Osteocyte (in vitro differentiated cells): ENCODE data around the gene TNFAIP8L3. TPM values are rescaled to one million over a fixed set of nuclear protein-coding genes. Genes with fewer than 3 reads are reported as not detected.
"Not testable (repeated sequence)": the region's sequence is repeated elsewhere in the genome, so short reads cannot be mapped to it uniquely, and the experiment has no call there.

Experiments
- DNase-seq: peaks from one replicate; pipeline ENCODE4 v3.0.0; 2021; ENCODE audit warnings: mixed read lengths; ENCODE audit not compliant: unreplicated experiment; ENCODE audit errors: extremely low spot score
- H3K27ac Mint-ChIP-seq: one replicate; pipeline ENCODE4 v1.8.0; 2021; ENCODE audit warnings: mild to moderate bottlenecking, mixed read lengths; ENCODE audit not compliant: unreplicated experiment
- H3K27me3 Mint-ChIP-seq: one replicate; pipeline ENCODE4 v1.8.0; 2021; ENCODE audit warnings: mixed read lengths; ENCODE audit not compliant: unreplicated experiment
- H3K36me3 Mint-ChIP-seq: one replicate; pipeline ENCODE4 v1.8.0; 2021; ENCODE audit warnings: mixed read lengths; ENCODE audit not compliant: unreplicated experiment
- H3K4me1 Mint-ChIP-seq: one replicate; pipeline ENCODE4 v1.8.0; 2021; ENCODE audit warnings: mixed read lengths; ENCODE audit not compliant: unreplicated experiment
- H3K4me3 Mint-ChIP-seq: one replicate; pipeline ENCODE4 v1.8.0; 2021; ENCODE audit warnings: mild to moderate bottlenecking, moderate library complexity, mixed read lengths; ENCODE audit not compliant: unreplicated experiment
- H3K9me3 Mint-ChIP-seq: one replicate; pipeline ENCODE4 v1.8.0; 2021; ENCODE audit warnings: mixed read lengths; ENCODE audit not compliant: unreplicated experiment
- CTCF ChIP-seq: fragments of 200-600 bp; sonication (generic); IDR thresholded peaks from 2 replicates; pipeline ENCODE4 v1.5.0; 2021; ENCODE audit warnings: antibody characterized with exemption, mild to moderate bottlenecking, moderate library complexity
- total RNA-seq: library from RNA; stranded (reverse); gene quantifications from 2 replicates; pipeline ENCODE4 v1.2.1, GENCODE V29; 2021

Gene TNFAIP8L3
- total RNA-seq, 1 donor from 2014 or later: 0.35 TPM

DNA sequence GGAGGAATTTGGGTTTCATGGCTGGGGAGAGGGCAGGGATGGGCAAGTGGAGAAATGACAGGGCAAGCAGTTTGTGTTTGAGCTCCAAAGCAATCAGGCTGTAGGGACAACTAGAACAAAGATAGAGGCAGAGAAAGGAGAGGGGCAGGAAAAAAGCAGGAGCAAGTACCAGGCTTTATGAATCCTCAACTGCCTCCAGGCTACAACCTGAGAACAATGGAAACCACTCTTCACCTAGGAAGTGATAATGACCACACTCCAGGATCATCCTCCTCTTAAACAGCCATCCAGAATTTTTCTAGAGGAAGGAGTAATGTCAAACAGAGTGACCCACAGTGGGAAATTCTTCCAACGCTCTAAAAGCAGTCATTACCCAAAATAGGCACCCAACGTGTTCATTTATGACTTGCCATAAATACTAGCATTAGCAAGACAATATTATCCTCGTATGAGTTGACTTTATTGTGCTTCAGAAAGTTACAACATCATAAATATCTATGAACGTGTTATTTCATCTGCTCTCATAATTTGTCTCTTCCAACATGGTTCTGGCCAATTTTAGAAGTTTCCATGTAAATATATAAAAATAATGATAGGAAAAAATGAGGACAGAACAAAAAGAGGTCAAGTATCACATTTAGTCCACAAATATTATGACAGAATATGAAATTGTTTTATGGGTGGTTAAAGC is 50.5 kb downstream of the TNFAIP8L3 start:
- no peak overlapping the region for H3K4me3 Mint-ChIP-seq
- no peak overlapping the region for H3K27ac Mint-ChIP-seq
- no peak for TF ChIP-seq CTCF
- H3K36me3 Mint-ChIP-seq: no peaks in the 10 kb centered on the region
- no peaks in the 10 kb centered on the region for H3K27me3 Mint-ChIP-seq
- peak; percentile 27 for DNase-seq
- H3K4me1 Mint-ChIP-seq: peaks cover 16% of the 10 kb centered on the region
- no peaks in the 10 kb centered on the region for H3K9me3 Mint-ChIP-seq

GRCh38 chr15:51038974-51039319 is 55.8 kb downstream of the TNFAIP8L3 start:
- no peak for TF ChIP-seq CTCF
- no peaks in the 10 kb centered on the region for H3K9me3 Mint-ChIP-seq
- no peak overlapping the region for H3K27ac Mint-ChIP-seq

DNA sequence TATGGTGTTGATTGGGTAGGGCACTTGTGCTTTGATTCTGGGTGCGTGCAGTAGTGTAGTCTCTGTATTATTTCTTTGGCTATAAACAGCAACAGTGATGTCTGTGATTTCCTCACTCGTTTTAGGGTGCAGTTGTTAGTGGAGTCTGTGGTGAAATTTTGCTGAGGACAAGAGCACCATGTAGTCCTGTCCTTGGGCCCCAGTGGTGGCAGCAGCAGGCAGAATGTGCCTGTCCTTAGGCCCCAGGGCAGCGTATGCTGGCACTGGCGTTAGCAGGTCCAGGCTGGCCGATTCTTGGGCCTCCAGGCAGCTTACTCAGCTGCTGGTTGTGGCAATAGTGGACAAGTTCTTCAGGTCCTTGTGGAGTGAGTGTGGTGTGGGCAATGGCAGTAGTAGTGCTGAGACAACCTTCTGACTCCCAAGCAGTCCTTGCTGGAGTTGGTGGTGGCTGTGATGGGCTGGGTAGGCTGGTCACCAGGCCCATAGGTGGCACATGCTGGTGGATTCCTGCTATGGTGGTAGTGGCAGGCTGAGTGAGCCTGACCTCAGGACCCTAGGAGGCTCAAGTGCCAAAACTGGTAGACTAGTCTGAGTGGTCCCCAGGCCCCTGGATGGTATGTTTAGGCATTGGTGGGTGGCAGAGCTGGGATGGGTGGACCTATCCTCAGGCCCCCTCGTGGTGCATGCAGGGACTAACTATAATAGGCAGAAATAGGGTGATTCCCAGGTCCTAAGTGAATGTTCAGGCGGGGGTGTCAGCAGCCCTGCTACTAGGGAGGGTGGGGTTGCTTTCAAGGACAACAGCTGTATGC is 56.3 kb downstream of the TNFAIP8L3 start:
- Mint-ChIP-seq H3K4me3 (no peak overlapping the region), H3K4me1 (peaks cover 9% of the 10 kb centered on the region), H3K27ac (no peak overlapping the region), H3K27me3 (no peaks in the 10 kb centered on the region), H3K36me3 (peaks cover 1% of the 10 kb centered on the region), H3K9me3 (no peaks in the 10 kb centered on the region)
- no peak for TF ChIP-seq CTCF
- no peak for DNase-seq

More at GRCh38 chr15:51038974-51039319, 55.8 kb downstream of the TNFAIP8L3 start:
- peaks cover 9% of the 10 kb centered on the region for H3K4me1 Mint-ChIP-seq
- no peaks in the 10 kb centered on the region for H3K27me3 Mint-ChIP-seq
- no peak for DNase-seq
- peaks cover 1% of the 10 kb centered on the region for H3K36me3 Mint-ChIP-seq
- H3K4me3 Mint-ChIP-seq: no peak overlapping the region

DNA sequence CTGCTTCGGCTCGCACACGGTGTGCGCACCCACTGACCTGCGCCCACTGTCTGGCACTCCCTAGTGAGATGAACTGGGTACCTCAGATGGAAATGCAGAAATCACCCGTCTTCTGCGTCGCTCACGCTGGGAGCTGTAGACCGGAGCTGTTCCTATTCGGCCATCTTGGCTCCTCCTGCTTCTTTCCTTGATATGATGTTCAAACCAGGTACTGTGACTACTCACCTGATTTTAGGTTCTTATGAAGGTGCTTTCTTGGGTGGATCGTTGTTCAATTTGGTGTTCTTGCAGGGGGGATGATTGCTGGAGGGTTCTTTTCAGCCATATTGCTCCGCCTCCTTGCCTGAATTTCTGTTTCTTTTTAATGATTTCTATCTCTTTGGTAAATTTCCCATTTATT is 57.2 kb downstream of the TNFAIP8L3 start:
- not testable (repeated sequence) for H3K4me1 Mint-ChIP-seq, H3K27ac Mint-ChIP-seq, DNase-seq, H3K36me3 Mint-ChIP-seq, H3K9me3 Mint-ChIP-seq, H3K27me3 Mint-ChIP-seq
- peak overlapping the region; percentile 31 for H3K4me3 Mint-ChIP-seq

DNA sequence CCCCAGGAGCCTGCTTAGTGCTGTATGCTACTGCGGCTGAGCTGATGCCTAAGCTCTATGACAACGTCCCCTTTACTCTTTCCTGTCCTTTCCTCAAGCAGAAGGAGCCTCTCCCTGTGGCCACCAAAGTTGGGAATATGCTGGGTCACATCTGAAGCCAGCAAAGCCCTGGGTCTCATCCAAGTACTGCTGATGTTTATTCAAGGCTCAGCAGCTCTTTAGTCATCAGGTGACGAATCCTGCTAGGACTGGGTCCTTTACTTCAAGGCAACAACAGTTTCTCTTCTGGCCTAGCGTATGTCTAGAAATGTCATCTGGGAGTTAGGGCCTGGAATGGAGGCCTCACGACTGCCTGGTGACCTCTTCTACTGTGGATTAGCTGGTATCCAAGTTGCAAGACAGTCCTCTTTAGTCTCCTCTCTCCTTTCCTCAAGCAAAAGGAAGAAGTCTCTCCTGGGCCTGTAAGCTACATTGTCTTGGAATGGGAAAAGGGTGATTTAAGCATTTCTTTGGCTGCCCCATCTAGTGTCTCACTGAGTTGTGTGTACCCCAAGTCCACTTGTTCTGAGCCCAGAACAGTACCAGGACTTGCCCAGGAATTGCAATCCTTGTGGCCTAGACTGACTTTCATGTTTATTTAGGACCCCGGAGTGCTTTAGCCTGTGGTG is 63.9 kb downstream of the TNFAIP8L3 start:
- Mint-ChIP-seq H3K4me3 (no peak overlapping the region), H3K27ac (no peak overlapping the region), H3K27me3 (no peaks in the 10 kb centered on the region), H3K36me3 (peaks cover 3% of the 10 kb centered on the region), H3K9me3 (peaks cover 6% of the 10 kb centered on the region), H3K4me1 (no peaks in the 10 kb centered on the region)
- DNase-seq: no peak
- no peak for TF ChIP-seq CTCF
